Panc1 (cell line): Measurements from ENCODE around the gene SGSM1.

Experiments
- CTCF ChIP-seq: fragments of 450-650 bp; IDR thresholded peaks from 2 replicates; pipeline ENCODE4 v1.5.1; 2017; ENCODE audit warnings: mild to moderate bottlenecking
- REST ChIP-seq, 2 experiments: IDR thresholded peaks; 2 replicates each; pipeline ENCODE4 v1.6.1; 2011 to 2012; ENCODE audit warnings: low read depth in 2 of 2, control low read depth in 1 of 2, low read length in 1 of 2, mild to moderate bottlenecking in 1 of 2, moderate library complexity in 1 of 2; ENCODE audit not compliant: insufficient read depth in 1 of 2

GRCh38 chr22:24878969-24879368 lies 73.0 kb downstream of the SGSM1 start:
- TF ChIP-seq REST (IDR thresholded peaks at IDR 0.05; ENCODE audit: insufficient read depth in 1 of 2, low read depth in 2 of 2, low read length in 1 of 2) (no peak), CTCF (no peak)
